A549 treated with AZD2906 at 1 μM for 4 hours (cell line): ENCODE results near the gene AKNAD1. TPM values are rescaled to one million over a fixed set of nuclear protein-coding genes. Genes with fewer than 3 reads are reported as not detected.

Experiments
- total RNA-seq: library from RNA; stranded (reverse); fragments of 200-300 nt; extraction: Qiagen RNA extraction; gene quantifications from 5 replicates; pipeline ENCODE4 v1.2.3, GENCODE V29; 2022

Gene AKNAD1
- 1.2 to 2.4 TPM (median 1.5 TPM) in 5 replicates for total RNA-seq

GRCh38 chr1:108856994-108857393 lies at the start of gene AKNAD1:
Gene AKNAD1 (minus strand): TSS chr1:108857094. CDS start chr1:108852664, 4,430 bp downstream.

Other genes with a start within 250 kb of the AKNAD1 start
- 3.8 to 4.4 TPM (median 4.0 TPM) in 5 replicates for gene HENMT1, start 196.0 kb downstream of the AKNAD1 start, total RNA-seq
- 18.4 to 22.1 TPM (median 19.5 TPM) in 5 replicates for gene PRPF38B, start 164.8 kb downstream of the AKNAD1 start, total RNA-seq
- gene FNDC7, start 144.2 kb downstream of the AKNAD1 start, total RNA-seq, result 0.01 to 0.03 TPM in 2 of 5 replicates, not detected in the others
- 16.2 to 28.0 TPM (median 18.1 TPM) in 5 replicates for gene STXBP3, start 110.4 kb downstream of the AKNAD1 start, total RNA-seq
- gene GPSM2, start 19.9 kb upstream of the AKNAD1 start, total RNA-seq, result 19.2 to 27.3 TPM (median 22.2 TPM) in 5 replicates
- gene CLCC1, start 106.4 kb upstream of the AKNAD1 start, total RNA-seq, result 14.0 to 15.6 TPM (median 14.8 TPM) in 5 replicates
- 6.8 to 9.9 TPM (median 8.4 TPM) in 5 replicates for gene WDR47, start 185.0 kb upstream of the AKNAD1 start, total RNA-seq
- gene TAF13, start 218.9 kb upstream of the AKNAD1 start, total RNA-seq, result 24.3 to 35.8 TPM (median 26.7 TPM) in 5 replicates
- gene TMEM167B, start 233.7 kb upstream of the AKNAD1 start, total RNA-seq, result 7.3 to 8.4 TPM (median 8.4 TPM) in 5 replicates